Ectodermal cell (in vitro differentiated cells): ENCODE results near the gene SORCS2.

Experiments used
- H3K27ac ChIP-seq: 2 replicates; pipeline ENCODE4 v1.7.0; 2013; ENCODE audit warnings: mild to moderate bottlenecking, low read depth, low read length; ENCODE audit not compliant: insufficient read depth, poor library complexity, severe bottlenecking
- H3K27me3 ChIP-seq: 2 replicates; pipeline ENCODE4 v1.7.0; 2013; ENCODE audit warnings: mild to moderate bottlenecking, low read length; ENCODE audit not compliant: insufficient read depth, control insufficient read depth, poor library complexity, severe bottlenecking
- H3K36me3 ChIP-seq: one replicate; pipeline ENCODE4 v1.7.0; 2013; ENCODE audit warnings: low read length; ENCODE audit not compliant: control insufficient read depth, insufficient read depth
- H3K4me1 ChIP-seq: one replicate; pipeline ENCODE4 v1.7.0; 2013; ENCODE audit warnings: low read length; ENCODE audit not compliant: control insufficient read depth, insufficient read depth
- H3K4me3 ChIP-seq: 2 replicates; pipeline ENCODE4 v1.7.0; 2013; ENCODE audit warnings: low read depth, low read length, control low read depth; ENCODE audit not compliant: insufficient read depth
- H3K9me3 ChIP-seq: 2 replicates; pipeline ENCODE4 v1.7.0; 2013; ENCODE audit warnings: mild to moderate bottlenecking, low read length, moderate library complexity; ENCODE audit not compliant: control insufficient read depth
- WGBS, 2 experiments: methylation state at CpG; one replicate each; pipeline ENCODE4 v1.1.7; 2013; ENCODE audit warnings: missing lambda C conversion rate in 2 of 2; 5-methylcytosine and 5-hydroxymethylcytosine counted together

SORCS2 gene

DNA sequence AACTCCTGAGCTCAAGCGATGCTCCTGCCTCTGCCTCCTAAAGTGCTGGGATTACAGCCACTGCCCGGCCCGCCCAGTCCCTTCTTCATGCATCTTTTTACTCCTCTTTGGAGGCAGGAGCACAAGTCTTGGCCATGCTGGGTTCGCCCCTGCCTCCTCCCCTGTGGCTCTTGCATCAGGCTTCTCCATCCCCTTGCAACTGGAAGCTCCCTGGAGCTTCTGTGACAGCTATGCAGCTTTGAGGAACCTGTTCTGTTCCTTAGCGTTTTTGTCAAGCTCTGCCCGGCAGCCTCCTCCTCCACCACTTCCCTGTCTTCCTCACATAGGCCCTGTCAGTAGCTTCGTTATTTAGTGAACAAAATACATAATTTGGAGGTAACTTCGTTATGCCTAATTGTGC lies 168.5 kb downstream of the SORCS2 start:
- Histone ChIP-seq H3K9me3 (no peaks in the 10 kb centered on the region), H3K27me3 (no peaks in the 10 kb centered on the region), H3K4me1 (peaks cover 8% of the 10 kb centered on the region), H3K4me3 (no peak overlapping the region), H3K36me3 (no peaks in the 10 kb centered on the region), H3K27ac (no peak overlapping the region)
- WGBS, 2 experiments: 74 to 79% methylated on average over 8 of the region's 8 CpGs

- Histone ChIP-seq H3K9me3 (no peaks in the 10 kb centered on the region), H3K36me3 (no peaks in the 10 kb centered on the region), H3K4me1 (peaks cover 13% of the 10 kb centered on the region), H3K27me3 (no peaks in the 10 kb centered on the region), H3K4me3 (no peak overlapping the region), H3K27ac (no peak overlapping the region)
- WGBS, 2 experiments: 74% methylated on average over 14 of the region's 14 CpGs
These were observed 169.1 kb downstream of the SORCS2 start for GRCh38 chr4:7361280-7361895.

- no peaks in the 10 kb centered on the region for H3K9me3 ChIP-seq
- no peaks in the 10 kb centered on the region for H3K36me3 ChIP-seq
- 93 to 94% methylated on average over 2 of the region's 2 CpGs for WGBS, 2 experiments
- peaks cover 17% of the 10 kb centered on the region for H3K4me1 ChIP-seq
- no peak overlapping the region for H3K27ac ChIP-seq
- H3K27me3 ChIP-seq: no peaks in the 10 kb centered on the region
- no peak overlapping the region for H3K4me3 ChIP-seq
These were observed 170.0 kb downstream of the SORCS2 start for GRCh38 chr4:7362341-7362740.

- H3K9me3 ChIP-seq: no peaks in the 10 kb centered on the region
- H3K4me1 ChIP-seq: peaks cover 17% of the 10 kb centered on the region
- no peaks in the 10 kb centered on the region for H3K36me3 ChIP-seq
- H3K4me3 ChIP-seq: no peak overlapping the region
- H3K27ac ChIP-seq: no peak overlapping the region
- H3K27me3 ChIP-seq: no peaks in the 10 kb centered on the region
- WGBS, 2 experiments: 93 to 94% methylated on average over 4 of the region's 4 CpGs
These were observed 170.6 kb downstream of the SORCS2 start for GRCh38 chr4:7362862-7363430.

DNA sequence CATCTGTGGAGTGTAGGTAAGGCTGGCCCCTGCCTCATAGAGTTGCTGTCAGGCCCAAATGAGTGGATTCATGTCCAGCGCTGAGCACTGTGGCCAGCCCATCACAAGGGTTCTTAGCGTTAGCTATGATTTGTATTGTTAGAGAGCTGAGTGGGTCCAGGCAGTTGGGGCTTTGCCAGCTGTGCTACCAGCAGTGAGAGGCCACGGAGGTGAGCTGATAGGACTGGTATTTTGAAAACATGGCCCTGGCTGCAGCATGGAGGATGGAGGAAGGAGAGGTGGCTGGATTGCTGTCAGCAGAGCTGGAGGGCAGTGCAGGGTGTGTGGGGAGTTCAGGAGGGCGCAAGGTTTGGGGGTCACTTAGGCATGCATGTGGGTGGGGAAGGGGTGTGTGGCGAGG lies 172.6 kb downstream of the SORCS2 start:
- 86 to 88% methylated on average over 5 of the region's 5 CpGs for WGBS, 2 experiments
- Histone ChIP-seq H3K27me3 (no peaks in the 10 kb centered on the region), H3K4me3 (no peak overlapping the region), H3K4me1 (peaks cover 17% of the 10 kb centered on the region), H3K9me3 (no peaks in the 10 kb centered on the region), H3K36me3 (no peaks in the 10 kb centered on the region), H3K27ac (no peak overlapping the region)

DNA sequence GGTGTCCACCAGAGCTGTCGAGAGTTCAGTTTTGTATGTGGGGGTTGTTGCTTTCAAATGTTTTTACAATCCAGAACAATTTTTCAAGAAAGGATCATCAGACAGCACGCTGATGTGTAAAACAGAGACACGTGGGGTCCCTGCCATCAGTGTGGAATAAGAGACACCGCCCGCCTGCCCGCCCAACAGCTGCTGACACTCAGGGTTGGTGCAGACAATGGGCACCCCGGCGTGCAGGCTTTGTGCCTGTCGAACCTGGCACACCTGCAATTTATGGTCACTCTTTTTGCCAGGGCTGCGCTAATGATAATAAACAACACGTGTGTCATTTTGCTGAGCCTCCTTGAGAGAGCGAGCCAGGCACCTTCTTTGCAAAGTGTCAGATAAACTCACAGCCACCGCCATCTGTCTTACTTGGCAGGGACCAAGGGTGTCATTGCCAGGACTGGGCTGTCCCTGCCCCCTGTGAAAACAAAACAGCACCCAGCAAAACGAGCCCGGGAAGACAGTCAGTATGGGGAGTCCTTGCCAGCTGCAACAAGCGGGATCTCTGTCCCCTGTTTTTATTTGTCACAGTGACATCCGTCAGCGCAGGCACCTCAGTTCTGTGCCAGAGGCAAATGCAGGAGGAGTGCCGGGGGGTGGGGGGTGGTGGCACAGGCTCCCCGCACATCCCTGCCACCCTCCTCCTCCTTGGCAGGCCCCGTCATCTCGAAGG lies 173.3 kb downstream of the SORCS2 start:
- H3K4me3 ChIP-seq: no peak overlapping the region
- H3K36me3 ChIP-seq: no peaks in the 10 kb centered on the region
- WGBS, 2 experiments: 88 to 89% methylated on average over 22 of the region's 22 CpGs

DNA sequence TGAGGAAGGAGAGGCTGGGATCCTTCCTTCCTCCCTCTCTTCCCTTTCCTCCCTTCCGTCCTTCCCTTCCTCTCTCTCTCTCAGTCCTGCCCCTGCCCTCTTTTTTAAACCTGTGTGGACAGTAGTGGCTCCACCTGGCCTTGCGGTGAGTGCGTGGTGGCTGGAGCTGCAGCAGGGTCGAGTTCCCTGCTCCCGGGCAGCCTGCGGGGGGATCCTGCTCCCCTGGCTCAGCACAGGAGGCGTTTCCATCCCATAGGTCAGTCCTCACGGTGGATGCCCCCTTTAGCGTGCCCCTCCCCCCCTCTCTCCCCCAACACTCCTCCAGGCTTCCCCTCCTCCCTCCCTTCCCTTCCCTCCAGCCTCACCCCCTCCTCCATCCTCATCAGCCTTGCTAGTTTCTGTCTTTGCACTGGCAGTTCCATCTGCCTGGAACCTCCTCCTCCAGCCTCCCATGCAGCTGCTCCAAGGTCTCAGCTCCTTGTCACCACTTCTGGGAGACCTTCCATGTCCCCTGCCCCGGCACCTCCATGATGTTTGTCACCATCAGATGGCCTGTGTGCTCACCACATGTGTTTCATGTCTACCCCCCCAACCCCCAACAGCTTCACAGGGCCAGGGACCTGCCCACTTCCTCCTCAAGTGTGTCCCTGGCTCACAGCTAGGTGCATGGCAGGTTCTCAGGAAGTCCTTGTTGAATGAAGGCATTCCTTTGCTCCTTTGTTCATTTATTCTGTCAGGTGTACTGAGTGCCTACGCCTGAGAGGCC lies 174.0 kb downstream of the SORCS2 start:
- WGBS, 2 experiments: 54 to 58% methylated on average over 11 of the region's 11 CpGs
- Histone ChIP-seq H3K4me1 (peaks cover 11% of the 10 kb centered on the region), H3K36me3 (no peaks in the 10 kb centered on the region), H3K9me3 (no peaks in the 10 kb centered on the region), H3K4me3 (no peak overlapping the region), H3K27ac (no peak overlapping the region), H3K27me3 (no peaks in the 10 kb centered on the region)

More for the DNA sequence above, 173.3 kb downstream of the SORCS2 start:
- Histone ChIP-seq H3K4me1 (peaks cover 17% of the 10 kb centered on the region), H3K27ac (no peak overlapping the region), H3K27me3 (no peaks in the 10 kb centered on the region), H3K9me3 (no peaks in the 10 kb centered on the region)

- H3K9me3 ChIP-seq: no peaks in the 10 kb centered on the region
- no peaks in the 10 kb centered on the region for H3K36me3 ChIP-seq
- no peak overlapping the region for H3K27ac ChIP-seq
- no peak overlapping the region for H3K4me3 ChIP-seq
- H3K27me3 ChIP-seq: no peaks in the 10 kb centered on the region
- WGBS, 2 experiments: 86% methylated on average over 7 of the region's 7 CpGs
- H3K4me1 ChIP-seq: peaks cover 9% of the 10 kb centered on the region
These were observed 174.6 kb downstream of the SORCS2 start for GRCh38 chr4:7366954-7367353.

- 89 to 90% methylated on average over 13 of the region's 13 CpGs for WGBS, 2 experiments
- Histone ChIP-seq H3K36me3 (no peaks in the 10 kb centered on the region), H3K4me1 (peaks cover 9% of the 10 kb centered on the region), H3K27ac (no peak overlapping the region), H3K27me3 (no peaks in the 10 kb centered on the region), H3K9me3 (no peaks in the 10 kb centered on the region), H3K4me3 (no peak overlapping the region)
These were observed 175.1 kb downstream of the SORCS2 start for GRCh38 chr4:7367406-7367805.

DNA sequence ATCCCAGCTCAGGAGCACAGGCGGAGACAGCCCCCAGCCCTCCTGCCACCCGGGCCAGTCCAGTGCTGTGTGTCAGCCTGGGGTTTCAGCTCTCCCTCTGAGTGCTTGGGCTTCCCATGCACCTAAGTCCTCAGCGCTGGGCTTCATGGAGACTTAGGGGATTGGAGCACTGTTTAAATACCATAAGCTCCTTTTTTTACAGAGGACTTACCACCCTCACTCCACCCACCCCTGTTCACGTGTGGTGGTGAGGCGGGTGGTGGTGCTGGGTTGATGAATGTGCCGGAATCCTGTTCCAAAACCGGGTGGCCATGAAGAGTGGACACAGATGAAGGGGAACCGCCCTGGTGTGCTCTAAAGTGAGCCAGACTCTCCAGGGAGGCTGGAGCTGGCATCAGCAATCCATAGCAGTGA lies 175.5 kb downstream of the SORCS2 start:
- peaks cover 9% of the 10 kb centered on the region for H3K4me1 ChIP-seq
- WGBS, 2 experiments: 91 to 93% methylated on average over 7 to 8 of the region's 8 CpGs
- no peak overlapping the region for H3K4me3 ChIP-seq
- no peaks in the 10 kb centered on the region for H3K9me3 ChIP-seq
- no peaks in the 10 kb centered on the region for H3K27me3 ChIP-seq
- no peak overlapping the region for H3K27ac ChIP-seq
- no peaks in the 10 kb centered on the region for H3K36me3 ChIP-seq
